Activated B cell treated with CpG ODN at 0.5 μM for 24 hours (primary cell): ENCODE measurements around the gene STARD5. TPM values are rescaled to one million over a fixed set of nuclear protein-coding genes. Genes with fewer than 3 reads are reported as not detected.
"Not testable (repeated sequence)": the region's sequence is repeated elsewhere in the genome, so short reads cannot be mapped to it uniquely, and the experiment has no call there.

Experiments used
- ATAC-seq: fragments of 200-7000 bp; cut with Tn5 transposase; one replicate; pipeline ENCODE4 v1.10.0; 2021; ENCODE audit warnings: low read depth, mild to moderate bottlenecking, moderate library complexity
- CTCF ChIA-PET: fragments of 350-600 bp; sonication (Branson Sonifier 250); formaldehyde crosslinking; loops from one replicate; lab custom pipeline; 2021; ENCODE audit warnings: antibody characterized with exemption; lab: Charles Lee
- POLR2A ChIA-PET: fragments of 350-600 bp; sonication (Branson Sonifier 250); formaldehyde crosslinking; loops from one replicate; lab custom pipeline; 2021; ENCODE audit warnings: antibody characterized with exemption; lab: Charles Lee
- DNase-seq: peaks from one replicate; pipeline ENCODE4 v3.0.0; 2022
- H3K27ac Mint-ChIP-seq: one replicate; pipeline ENCODE4 v1.8.0; 2020; ENCODE audit warnings: mixed read lengths
- H3K27me3 Mint-ChIP-seq: one replicate; pipeline ENCODE4 v1.8.0; 2021; ENCODE audit warnings: mixed read lengths
- H3K36me3 Mint-ChIP-seq: one replicate; pipeline ENCODE4 v1.8.0; 2021; ENCODE audit warnings: low read depth, mixed read lengths
- H3K4me1 Mint-ChIP-seq: one replicate; pipeline ENCODE4 v1.8.0; 2021; ENCODE audit warnings: mixed read lengths
- H3K4me3 Mint-ChIP-seq: one replicate; pipeline ENCODE4 v1.8.0; 2020; ENCODE audit warnings: mild to moderate bottlenecking, mixed read lengths
- H3K9me3 Mint-ChIP-seq: one replicate; pipeline ENCODE4 v1.8.0; 2020; ENCODE audit warnings: mixed read lengths
- intact Hi-C: fragments of 100-400 bp; cut with micrococcal nuclease; formaldehyde crosslinking; loops from one replicate; pipeline ENCODE4 v1.15.1; 2024
- total RNA-seq: library from RNA; stranded (reverse); gene quantifications from 2 replicates; pipeline ENCODE4 v1.2.3, GENCODE V29; 2022
- TF ChIP-seq, protein P1 (sequence below): fragments of 200-600 bp; IDR thresholded peaks from one replicate; pipeline ENCODE4 v1.8.0; 2022; ENCODE audit warnings: antibody characterized with exemption, mild to moderate bottlenecking

The STARD5 gene
- total RNA-seq, 1 donor from 2014 or later: 14.3 TPM

DNA sequence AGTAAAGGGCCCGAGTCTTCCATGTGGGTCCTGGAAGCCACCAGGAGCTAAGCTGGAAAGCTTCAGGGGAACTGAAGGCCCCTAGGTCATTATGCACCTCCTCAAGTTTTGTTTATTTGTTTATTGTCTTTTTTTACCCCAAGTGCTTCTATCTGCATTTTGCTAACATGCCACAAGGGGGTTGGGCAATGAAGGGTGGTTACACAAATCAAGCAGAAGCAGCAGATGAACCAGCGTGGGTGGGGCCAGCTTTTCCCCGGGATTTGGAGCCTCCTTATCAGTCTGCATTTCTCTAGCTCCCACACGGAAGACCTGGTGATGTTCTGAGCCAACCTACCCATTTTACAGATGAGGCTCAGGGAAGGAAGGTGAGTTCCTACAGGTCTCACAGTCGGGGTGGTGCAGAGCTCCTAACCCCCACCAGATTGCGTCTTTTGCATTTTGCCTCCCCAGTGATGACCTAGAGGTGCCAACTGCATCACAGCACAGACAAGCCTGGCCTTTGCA, 33.3 kb upstream of the STARD5 start:
- H3K4me3 Mint-ChIP-seq: no peak overlapping the region
- no peak overlapping the region for H3K27ac Mint-ChIP-seq
- DNase-seq (no peak), ATAC-seq (no peak)
- no peaks in the 10 kb centered on the region for H3K9me3 Mint-ChIP-seq
- no peaks in the 10 kb centered on the region for H3K4me1 Mint-ChIP-seq
- peaks cover 11% of the 10 kb centered on the region for H3K27me3 Mint-ChIP-seq
- TF ChIP-seq, protein P1, sequence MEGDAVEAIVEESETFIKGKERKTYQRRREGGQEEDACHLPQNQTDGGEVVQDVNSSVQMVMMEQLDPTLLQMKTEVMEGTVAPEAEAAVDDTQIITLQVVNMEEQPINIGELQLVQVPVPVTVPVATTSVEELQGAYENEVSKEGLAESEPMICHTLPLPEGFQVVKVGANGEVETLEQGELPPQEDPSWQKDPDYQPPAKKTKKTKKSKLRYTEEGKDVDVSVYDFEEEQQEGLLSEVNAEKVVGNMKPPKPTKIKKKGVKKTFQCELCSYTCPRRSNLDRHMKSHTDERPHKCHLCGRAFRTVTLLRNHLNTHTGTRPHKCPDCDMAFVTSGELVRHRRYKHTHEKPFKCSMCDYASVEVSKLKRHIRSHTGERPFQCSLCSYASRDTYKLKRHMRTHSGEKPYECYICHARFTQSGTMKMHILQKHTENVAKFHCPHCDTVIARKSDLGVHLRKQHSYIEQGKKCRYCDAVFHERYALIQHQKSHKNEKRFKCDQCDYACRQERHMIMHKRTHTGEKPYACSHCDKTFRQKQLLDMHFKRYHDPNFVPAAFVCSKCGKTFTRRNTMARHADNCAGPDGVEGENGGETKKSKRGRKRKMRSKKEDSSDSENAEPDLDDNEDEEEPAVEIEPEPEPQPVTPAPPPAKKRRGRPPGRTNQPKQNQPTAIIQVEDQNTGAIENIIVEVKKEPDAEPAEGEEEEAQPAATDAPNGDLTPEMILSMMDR: no peak
- intact Hi-C loops: no loop called here
- CTCF ChIA-PET: interaction anchor here (1.4 kb wide), 1 partner anchor 92 kb away, joined by 7 read pairs; no protein-coding TSS in a partner anchor
- POLR2A ChIA-PET: no interaction called here
- no peaks in the 10 kb centered on the region for H3K36me3 Mint-ChIP-seq

DNA sequence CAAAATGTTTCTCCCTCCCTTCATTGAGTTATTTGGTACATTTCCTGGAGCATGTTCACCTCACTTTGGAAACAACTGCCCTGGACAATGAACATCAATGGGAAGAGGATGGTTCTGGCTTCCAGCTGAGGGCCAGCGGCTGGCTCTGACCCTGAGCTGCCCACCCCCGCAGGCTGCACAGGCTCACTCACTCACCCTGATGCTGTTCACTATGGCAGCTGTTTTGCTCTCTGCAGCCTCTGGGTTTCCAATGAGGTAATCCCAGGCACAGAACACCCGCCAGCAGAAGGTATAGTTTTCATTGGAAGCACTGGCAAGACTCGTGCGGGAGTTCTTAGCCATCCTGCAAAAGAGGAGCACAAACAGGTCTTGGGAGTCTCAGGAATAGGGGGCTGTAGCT, 32.3 kb upstream of the STARD5 start:
- POLR2A ChIA-PET: no interaction called here
- H3K9me3 Mint-ChIP-seq: no peaks in the 10 kb centered on the region
- intact Hi-C loops: no loop called here

DNA sequence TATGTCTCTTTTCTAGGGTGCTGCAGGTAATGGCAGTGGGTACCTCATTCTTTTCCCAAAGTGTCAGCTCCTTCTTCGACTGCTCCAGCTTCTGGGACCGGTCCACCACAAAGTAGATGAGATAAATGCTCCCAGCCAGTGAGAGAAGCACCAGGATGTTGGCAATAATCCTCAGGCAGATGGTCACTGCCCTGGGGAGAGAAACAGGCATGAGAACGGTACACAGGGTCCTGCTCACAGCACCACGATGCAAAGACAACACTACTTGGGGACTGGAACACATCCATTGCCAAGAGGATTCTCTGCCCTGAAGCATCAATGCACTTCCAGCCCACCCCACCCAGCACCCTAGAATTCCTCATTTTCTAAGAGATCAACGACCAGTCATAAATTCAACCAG, 27.7 kb upstream of the STARD5 start:
- H3K4me1 Mint-ChIP-seq: no peaks in the 10 kb centered on the region
- H3K27me3 Mint-ChIP-seq: peaks cover 2% of the 10 kb centered on the region
- H3K36me3 Mint-ChIP-seq: no peaks in the 10 kb centered on the region
- no peaks in the 10 kb centered on the region for H3K9me3 Mint-ChIP-seq
- DNase-seq (no peak), ATAC-seq (no peak)
- ChIA-PET POLR2A (interaction anchor here (0.7 kb wide), 1 partner anchor 61 kb away, joined by 3 read pairs; no protein-coding TSS in a partner anchor), CTCF (no interaction called here)
- TF ChIP-seq, protein P1: no peak
- intact Hi-C loops: no loop called here
- no peak overlapping the region for H3K27ac Mint-ChIP-seq
- H3K4me3 Mint-ChIP-seq: no peak overlapping the region

More for the DNA sequence above, 32.3 kb upstream of the STARD5 start:
- CTCF ChIA-PET: interaction anchor here (1.0 to 1.4 kb wide), 3 partner anchors 81 to 91 kb away, joined by 3 to 7 read pairs (median 3); no protein-coding TSS in a partner anchor
- Mint-ChIP-seq H3K36me3 (no peaks in the 10 kb centered on the region), H3K27ac (no peak overlapping the region), H3K27me3 (peaks cover 11% of the 10 kb centered on the region), H3K4me1 (no peaks in the 10 kb centered on the region), H3K4me3 (no peak overlapping the region)
- no peak for DNase-seq
- ATAC-seq: no peak
- TF ChIP-seq, protein P1: no peak

DNA sequence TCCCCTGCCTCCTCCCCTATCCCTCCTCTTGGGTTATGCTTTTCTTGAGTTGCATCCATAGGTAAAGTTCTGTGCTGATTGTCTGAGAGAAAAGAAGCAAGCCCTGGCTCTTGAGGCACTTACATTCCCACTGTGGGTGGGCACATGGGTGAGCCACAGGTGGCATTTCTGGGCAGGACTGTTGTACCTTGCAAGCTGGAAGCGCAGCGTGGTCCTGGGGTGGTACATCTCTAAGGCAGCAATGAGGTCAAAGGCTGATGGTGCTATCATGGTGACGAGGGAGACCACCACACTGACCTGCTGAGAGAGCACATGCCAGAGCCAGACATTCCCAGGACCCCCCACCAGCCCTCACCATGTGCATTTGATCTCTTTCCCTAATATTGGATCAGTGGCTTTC, 25.3 kb upstream of the STARD5 start:
- TF ChIP-seq, protein P1: no peak
- Mint-ChIP-seq H3K4me1 (no peaks in the 10 kb centered on the region), H3K36me3 (no peaks in the 10 kb centered on the region), H3K4me3 (no peak overlapping the region), H3K27me3 (peaks cover 2% of the 10 kb centered on the region), H3K27ac (no peak overlapping the region), H3K9me3 (no peaks in the 10 kb centered on the region)
- POLR2A ChIA-PET: no interaction called here
- CTCF ChIA-PET: no interaction called here
- intact Hi-C loops: no loop called here
- no peak for DNase-seq
- no peak for ATAC-seq

DNA sequence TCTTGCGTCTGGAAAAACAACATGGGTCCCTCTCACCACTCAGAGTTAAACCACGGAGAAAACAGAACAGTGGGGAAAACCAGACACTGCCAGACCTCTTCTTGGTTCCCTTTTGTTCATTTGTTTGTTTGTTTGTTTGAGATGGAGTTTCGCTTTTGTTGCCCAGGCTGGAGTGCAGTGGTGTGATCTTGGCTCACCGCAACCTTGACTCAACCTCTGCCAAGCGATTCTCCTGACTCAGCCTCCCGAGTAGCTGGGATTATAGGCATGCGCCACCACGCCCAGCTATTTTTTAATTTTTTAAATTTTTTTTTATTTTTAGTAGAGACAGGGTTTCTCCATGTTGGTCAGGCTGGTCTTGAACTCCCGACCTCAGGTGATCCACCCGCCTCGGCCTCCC, 24.8 kb upstream of the STARD5 start:
- CTCF ChIA-PET, H3K27me3 Mint-ChIP-seq, DNase-seq, POLR2A ChIA-PET, intact Hi-C loops, H3K4me3 Mint-ChIP-seq, ATAC-seq, H3K27ac Mint-ChIP-seq, H3K36me3 Mint-ChIP-seq, H3K4me1 Mint-ChIP-seq, H3K9me3 Mint-ChIP-seq: not testable (repeated sequence)

DNA sequence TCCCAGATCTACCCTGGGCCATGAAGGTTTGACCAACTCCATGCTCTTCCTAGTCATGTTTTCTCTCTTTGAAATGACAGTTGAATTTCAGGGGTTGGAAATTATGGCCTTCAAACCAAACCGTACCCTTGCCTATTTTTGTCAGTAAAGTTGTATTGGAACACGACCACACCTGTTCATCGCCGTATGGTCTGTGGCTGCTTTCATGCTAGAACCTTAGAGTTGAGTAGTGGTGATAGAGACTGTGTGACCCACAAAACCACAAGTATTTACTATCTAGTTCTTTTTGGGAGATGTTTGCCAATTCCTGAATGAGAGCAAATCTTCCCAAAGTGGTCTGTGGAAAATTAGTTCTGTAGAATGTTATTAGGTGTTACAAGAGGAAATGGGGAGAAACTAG, 24.0 kb upstream of the STARD5 start:
- intact Hi-C loops: no loop called here
- Mint-ChIP-seq H3K9me3 (no peaks in the 10 kb centered on the region), H3K36me3 (no peaks in the 10 kb centered on the region), H3K27ac (no peak overlapping the region), H3K27me3 (peaks cover 2% of the 10 kb centered on the region), H3K4me1 (no peaks in the 10 kb centered on the region), H3K4me3 (no peak overlapping the region)
- TF ChIP-seq, protein P1: no peak
- DNase-seq (no peak), ATAC-seq (no peak)
- CTCF ChIA-PET: no interaction called here
- POLR2A ChIA-PET: no interaction called here
